HG03460 (cell line): ENCODE data around the gene CCNA2.

ENCODE experiments used
- ATAC-seq: cut with Tn5 transposase; IDR thresholded peaks from one replicate; pipeline ENCODE4 v1.9.1; 2021; ENCODE audit not compliant: unreplicated experiment

Gene CCNA2

GRCh38 chr4:121806411-121806810, 17.3 kb downstream of the CCNA2 start:
- ATAC-seq, result no peak

GRCh38 chr4:121801715-121802075, 22.0 kb downstream of the CCNA2 start:
- no peak for ATAC-seq

DNA sequence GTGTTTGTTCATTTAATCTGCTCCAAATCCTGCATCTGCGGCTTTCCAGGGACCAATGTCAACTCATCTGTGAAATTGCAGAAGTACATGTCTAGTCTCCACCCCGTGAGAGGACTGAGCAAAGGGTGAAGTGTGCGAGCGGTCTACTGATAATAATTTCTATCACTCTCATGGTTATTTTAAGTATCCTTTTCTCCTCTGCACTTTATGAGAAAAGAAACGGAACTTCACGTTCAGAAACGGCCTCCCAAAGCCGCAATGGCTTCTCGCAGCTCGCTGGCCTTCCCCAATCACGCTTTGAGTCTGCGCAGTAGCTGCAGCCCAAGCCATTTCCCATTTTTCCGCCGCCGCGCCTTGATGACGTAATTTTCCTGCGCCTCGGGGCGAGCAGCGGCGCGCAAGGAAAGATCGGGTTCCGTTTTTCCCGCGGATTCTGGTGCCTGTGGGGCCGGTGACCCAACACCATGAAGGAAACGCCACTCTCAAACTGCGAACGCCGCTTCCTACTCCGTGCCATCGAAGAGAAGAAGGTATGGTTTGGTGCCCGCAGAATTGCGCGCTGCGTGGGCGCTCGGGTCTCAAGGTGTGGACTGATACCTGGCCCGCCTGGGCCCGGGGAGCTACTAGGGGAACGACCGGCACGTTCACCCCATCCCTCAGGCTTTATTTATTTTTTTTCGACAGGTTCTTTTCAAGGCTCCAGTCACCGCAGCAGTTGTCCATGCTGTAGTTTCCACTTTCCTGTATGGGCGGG, 22.5 kb downstream of the CCNA2 start, which contains the start of gene EXOSC9:
Gene EXOSC9, plus strand, starts transcription at position 363 of the 754 bp plus-strand sequence. Its CDS starts 102 bp downstream, at position 465.
- peak; percentile 76 for ATAC-seq

- peak; percentile 29 for ATAC-seq
Observed at GRCh38 chr4:121800638-121800960, 23.1 kb downstream of the CCNA2 start.

DNA sequence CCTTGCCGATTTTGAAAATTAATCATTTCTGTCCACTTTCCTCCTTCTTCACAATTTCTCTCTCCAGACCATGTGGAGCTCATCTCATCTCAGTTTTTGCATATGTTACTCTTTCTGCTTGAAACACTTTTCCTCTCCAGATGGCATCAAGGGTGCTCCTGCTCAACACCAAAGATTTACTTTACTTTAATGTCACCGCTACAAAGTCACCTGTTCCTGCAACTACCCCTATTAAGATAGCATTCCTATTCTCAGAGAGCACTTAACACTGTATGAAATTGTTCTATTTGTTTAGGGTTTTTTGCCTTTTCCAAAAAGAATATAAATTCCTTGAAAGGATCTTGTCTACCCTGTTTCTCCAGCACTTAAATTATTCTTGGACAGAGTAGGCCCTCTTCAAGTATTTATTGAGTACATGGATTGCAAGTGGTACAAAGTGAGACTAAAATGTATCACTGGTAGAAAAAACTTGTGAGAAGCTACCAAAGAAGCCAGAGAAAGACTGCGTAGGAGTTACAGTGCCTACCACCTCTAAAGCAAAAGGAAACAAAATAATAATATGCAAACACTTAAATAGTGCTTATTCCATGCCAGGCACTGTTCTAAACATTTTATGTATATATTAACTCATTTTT, 23.7 kb downstream of the CCNA2 start:
- ATAC-seq, result no peak

- no peak for ATAC-seq
Observed at GRCh38 chr4:121799208-121799823, 24.4 kb downstream of the CCNA2 start.

- ATAC-seq, result no peak
Observed at GRCh38 chr4:121796283-121796682, 27.4 kb downstream of the CCNA2 start.

DNA sequence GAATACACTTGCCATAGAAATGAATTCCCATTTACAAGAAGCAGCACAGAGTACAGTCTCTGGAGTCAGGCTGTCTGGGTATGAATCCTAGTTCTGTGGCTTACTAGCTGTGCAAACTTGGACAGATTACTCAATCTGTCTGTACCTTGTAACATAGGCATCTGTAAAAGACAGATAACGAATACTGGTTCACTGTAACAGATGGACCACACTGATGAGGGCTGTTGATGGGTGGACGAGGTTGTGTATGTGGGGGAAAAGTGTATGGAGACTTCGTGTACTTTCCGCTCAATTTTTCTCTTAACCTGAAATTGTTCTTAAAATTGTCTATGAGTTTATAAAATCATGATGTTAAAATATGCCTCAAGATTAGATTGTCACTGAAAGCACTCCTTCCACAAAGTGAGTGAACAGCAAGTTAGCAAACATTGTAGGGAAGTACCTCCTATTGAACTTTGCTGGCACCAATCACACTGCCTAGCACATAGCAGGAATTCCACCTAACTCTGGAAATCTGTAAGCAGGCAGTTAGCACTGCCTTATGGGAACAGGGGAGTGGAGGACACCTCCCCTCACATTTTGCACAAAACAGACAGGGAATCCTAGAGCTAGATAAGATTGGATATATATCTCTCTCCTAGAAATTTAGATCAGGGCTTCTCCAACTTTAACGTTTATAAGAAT, 29.0 kb downstream of the CCNA2 start:
- no peak for ATAC-seq

GRCh38 chr4:121792966-121793365, 30.7 kb downstream of the CCNA2 start:
- ATAC-seq, result no peak

DNA sequence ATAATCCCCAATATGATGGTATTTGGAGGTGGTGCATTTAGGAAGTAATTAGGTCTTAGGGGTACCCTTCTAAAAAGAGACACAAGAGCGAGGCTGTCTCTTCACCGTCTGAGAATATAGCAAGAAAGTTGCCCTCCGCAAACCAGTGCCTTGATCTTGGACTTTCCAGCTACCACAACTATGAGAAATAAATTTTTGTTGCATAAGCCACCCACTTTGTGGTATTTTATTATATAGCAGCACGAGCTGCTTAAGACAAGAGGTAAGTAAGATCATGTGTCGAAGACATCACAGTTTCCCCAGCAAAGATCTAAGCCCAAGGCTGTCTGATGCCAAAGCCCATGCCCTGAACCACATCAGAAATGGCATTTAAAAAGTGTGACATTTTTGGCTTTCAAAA, 32.2 kb downstream of the CCNA2 start:
- no peak for ATAC-seq

GRCh38 chr4:121790976-121791375, 32.7 kb downstream of the CCNA2 start:
- ATAC-seq, result no peak

DNA sequence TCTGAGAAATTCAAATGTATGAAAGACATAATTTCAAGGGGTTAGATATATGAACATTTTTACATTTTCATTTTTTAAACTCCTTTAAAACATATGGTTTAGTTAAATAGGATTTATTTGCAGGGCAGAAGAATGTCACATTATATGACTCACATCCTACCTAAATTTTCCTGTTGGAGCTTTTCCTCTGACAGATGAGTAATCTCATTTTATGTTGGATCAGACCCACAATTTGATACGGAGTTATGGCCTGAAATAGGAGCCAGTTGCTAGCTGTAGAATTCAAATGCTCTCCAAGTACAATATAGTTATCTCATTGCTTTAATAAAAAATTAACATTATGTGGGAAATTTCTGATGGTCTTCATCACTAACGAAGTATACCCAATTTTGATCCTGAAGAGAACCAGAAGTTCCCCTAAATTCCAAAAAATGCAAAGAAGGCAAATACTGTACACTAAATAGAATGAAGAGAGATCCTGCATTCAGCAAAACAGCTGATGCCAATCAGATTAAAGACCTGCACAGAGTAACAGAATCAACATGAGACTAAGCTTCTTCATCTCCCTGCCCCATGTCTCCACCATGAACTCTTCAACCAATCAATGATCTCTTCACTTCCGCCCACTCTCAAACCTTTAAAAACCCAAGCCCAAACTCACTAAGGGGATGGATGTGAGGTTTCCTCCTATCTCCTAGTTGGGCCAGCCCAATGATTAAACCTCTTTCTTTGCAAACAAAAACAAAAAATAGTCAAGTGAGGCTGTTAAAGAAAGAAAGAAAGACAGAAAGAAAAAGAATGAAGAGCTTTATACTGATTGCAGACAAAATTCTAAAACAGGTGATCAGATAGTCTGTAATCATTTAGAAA, 33.5 kb downstream of the CCNA2 start:
- no peak for ATAC-seq

DNA sequence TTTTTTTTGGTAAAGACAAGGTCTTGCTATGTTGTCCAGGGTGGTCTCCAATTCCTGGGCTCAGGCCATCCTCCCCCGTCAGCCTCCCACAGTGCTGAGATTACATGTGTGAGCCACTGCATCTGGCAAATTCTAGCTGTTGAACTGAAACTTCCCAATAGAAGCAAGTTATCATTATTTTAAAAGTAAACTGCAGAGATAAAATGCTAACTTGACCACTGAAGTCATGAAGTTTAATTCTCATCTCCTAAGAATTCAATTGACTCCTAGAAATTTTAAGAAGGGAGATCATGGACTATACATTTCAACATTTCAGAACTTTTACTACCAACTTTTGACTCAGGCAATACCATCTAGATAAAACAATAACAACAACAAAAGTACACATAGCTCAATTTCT, 34.2 kb downstream of the CCNA2 start:
- ATAC-seq, result no peak

DNA sequence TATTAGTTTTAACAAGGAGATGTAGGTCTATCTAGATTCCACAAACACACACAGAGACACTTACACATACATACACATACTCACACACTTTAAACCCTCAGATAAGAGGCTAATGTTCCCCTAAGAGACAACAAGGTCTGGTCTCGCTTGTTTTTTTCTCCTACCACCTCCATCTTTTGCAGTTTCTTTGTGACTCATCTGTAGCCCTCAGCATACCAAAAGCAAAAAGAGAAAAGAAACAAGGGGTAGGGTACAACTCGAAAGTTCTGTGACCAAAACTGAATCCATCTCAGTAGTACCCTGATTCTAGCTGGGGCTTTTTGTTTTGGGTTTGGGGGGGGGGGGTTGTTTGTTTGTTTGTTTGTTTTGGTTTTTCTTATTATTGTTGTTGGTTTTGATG, 34.8 kb downstream of the CCNA2 start:
- peak; percentile 81 for ATAC-seq

GRCh38 chr4:121786221-121786620, 37.5 kb downstream of the CCNA2 start:
- no peak for ATAC-seq

- ATAC-seq, result no peak
Observed at GRCh38 chr4:121785479-121785878, 38.2 kb downstream of the CCNA2 start.

- ATAC-seq, result no peak
Observed at GRCh38 chr4:121784975-121785374, 38.7 kb downstream of the CCNA2 start.

DNA sequence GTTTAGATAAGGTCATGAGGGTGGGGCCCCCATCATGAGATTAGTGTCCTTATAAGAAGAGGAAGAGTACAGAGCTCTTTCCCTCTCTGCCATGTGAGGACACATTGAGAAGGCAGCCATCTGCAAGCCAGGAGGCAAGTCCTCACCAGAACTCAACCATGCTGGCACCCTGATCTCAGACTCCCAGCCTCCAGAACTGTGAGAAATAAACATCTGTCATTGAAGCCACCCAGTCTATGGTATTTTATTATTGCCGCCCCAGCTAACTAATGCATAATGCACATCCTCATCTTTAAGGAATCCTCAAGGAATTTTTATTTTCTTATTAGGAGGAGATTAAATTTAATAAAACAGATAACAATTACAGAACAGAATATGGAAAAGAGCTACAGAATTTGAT, 39.3 kb downstream of the CCNA2 start:
- no peak for ATAC-seq

- ATAC-seq, result no peak
Observed at GRCh38 chr4:121783210-121783609, 40.5 kb downstream of the CCNA2 start.

DNA sequence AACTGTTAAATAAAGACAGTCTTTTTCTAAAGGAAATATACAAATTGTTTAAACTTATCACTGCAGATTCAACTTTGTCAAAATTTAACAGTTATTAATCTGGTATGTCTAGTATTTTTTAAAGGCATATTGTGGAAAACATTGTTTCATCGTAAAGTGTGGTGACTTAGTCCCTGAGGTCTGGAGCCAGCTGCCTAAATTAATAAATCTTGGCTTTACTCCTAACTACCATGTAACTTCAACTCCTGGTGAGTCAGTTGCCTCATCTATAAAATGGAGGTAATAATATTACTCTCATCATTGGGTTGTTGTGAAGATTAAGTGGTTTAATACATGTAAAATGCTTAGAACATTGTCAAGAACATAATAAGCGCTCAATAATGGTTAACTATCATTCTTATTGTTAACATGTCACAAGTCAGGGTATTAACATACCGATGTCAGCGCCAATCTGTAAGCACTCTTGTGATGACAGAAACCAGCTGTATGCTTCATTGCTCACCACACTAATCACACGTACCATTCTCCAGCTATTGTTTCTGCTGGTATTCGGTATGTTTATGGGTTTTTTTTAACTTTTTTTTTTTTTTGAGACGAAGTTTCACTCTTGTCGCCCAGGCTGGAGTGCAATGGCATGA, 44.6 kb downstream of the CCNA2 start:
- ATAC-seq, result no peak
